GM19395 (cell line): ENCODE measurements around the gene HSDL1.

ENCODE experiments used
- ATAC-seq: cut with Tn5 transposase; IDR thresholded peaks from one replicate; pipeline ENCODE4 v1.9.1; 2021; ENCODE audit warnings: mild to moderate bottlenecking, moderate library complexity; ENCODE audit not compliant: unreplicated experiment

HSDL1 gene

DNA sequence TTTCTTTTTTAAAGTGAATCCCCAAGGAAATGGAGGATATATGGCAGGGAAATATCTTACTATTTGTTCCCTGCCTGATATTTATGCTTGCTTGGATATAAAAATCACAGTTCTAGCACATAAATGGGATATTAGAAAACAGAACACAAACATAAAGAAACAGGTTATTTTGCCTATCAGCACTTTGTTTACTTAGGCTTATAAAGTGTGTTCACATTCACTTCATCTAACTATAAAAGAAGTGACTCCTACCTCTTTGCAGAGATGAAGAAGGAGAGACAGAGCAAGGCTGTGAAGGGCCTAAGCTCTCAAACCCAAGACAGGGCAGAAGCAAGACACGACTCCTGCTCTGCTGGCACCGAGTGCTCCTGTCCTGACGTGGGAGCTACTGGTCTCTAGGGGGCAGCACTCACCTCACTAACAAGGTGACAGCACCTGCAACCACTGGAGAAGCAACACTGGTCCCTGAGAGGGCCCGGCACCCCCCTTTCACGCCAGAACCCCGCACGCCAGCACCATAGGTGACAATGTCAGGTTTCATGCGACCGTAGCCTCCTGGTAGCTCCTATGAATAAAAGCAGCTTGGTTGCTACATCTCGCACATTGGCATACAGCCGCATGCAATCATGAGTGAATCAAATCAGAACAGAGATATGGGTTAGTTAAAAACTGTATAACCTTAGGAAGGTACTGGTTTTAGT, 60.3 kb downstream of the HSDL1 start:
- ATAC-seq = no peak

DNA sequence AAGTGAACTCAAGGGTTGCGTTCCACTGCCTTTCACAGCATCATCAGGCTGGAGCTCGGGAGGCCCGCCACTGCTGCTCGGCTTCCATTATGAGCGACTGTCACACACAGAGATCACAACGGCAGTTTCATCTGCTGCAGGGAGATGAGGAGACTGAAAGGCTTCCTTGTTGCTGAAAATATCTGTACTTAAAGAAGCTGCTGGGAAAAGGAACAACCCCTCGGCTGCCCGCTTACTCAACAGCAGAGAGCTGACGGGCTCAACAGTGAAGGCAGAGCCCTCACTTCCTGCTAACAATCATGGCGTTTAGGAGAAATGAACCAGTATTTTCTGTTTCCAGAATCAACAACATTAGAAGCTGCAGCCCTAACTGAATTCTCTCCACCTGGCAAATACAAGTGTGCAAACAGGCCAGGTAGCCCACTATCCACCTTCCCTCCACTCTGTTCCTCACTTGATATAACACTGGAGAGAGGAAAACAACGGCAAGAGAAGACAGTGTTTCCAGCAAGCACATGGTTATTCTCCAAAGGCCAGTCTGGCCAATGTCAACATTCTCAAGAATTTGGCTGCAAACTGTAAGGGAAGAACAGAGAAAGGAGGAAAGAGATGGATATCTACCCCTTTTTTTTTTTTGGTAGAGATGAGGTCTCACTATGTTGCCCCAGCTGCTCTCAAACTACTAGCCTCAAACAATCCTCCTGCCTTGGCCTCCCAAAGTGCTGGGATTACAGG, 62.0 kb downstream of the HSDL1 start:
- ATAC-seq = no peak

- no peak for ATAC-seq
Measured at GRCh38 chr16:84082110-84082509, 62.9 kb downstream of the HSDL1 start.

GRCh38 chr16:84081446-84081989, 63.5 kb downstream of the HSDL1 start:
- no peak for ATAC-seq

- no peak for ATAC-seq
Measured at GRCh38 chr16:84080813-84081212, 64.2 kb downstream of the HSDL1 start.

DNA sequence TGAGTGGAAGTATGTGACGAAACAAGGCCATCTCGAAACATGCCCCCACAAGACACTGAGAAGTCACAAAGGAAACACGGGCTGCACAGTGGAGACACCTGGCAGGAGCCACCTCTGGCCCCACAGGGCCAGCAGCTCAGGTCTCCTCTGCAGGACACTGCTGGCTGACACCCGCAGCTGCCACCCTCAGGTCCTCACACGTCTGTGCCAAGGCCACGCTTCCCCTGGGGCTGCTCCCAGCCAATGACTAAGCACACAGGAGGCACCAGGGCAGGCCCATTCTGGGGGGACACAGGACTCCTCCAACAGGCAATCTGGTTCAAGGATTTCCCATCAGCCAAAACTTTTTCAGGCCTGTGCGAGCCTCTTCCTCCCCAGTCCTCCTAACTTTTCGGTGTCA, 64.6 kb downstream of the HSDL1 start:
- ATAC-seq = no peak

DNA sequence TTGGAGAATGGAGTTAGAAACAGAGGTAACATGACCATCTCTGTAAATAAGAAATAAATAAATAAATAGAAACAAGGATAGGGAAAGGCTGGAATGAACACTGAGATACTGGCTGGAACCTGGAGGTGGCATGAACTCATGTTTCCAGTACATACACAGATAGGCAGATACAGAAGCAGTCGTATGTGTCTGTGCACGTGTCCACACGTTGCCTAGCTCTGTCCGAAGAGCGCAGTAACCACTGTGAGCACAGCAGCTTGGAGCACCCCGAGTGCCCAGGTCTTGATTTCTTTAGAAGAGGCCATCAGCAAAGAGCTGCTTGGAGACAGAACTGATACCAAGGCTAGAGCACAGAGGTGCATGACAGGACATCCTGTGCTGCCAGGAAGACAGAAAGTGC, 65.3 kb downstream of the HSDL1 start:
- ATAC-seq = no peak

DNA sequence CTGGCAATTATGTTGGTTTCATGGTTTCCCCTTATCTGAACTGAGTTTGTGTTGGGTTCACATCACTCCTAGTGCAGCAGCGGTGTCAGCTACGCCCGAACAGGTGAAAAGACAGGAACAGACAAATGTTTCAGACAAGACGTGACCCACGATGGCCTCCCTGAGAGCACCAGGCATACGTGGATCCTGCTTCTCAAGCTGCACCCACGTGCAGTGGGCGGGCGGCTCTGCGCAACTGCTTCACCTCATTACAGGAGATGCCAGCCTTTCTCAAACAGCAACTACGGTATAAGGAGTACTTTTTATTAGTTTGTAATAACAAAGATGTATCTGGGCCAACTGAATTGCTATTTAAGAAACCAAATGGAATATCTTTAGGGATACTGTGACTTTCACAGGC, 69.6 kb downstream of the HSDL1 start:
- ATAC-seq = no peak

DNA sequence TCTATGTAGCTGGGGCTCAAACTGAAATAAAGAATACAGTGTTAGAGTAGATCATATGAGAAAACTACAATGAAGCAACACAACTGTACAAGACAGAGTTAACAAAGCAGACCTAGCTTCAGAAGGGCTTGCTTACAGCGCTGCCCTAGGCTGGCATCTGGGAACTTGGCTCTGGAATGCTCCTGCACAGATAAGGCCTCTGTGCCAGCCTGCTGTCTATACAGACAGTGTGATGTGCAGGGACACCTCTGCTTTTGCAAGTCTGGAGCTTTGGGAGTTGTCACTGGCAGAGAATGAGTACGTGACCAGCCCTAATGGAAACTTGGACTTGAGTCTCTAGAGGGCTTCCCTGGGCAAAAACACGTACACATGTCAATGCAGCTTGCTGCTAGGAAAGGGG, 70.3 kb downstream of the HSDL1 start:
- ATAC-seq = no peak
